GM18867 (cell line): ENCODE data around the gene FNIP2.
"Not testable (repeated sequence)": the region's sequence is repeated elsewhere in the genome, so short reads cannot be mapped to it uniquely, and the experiment has no call there.

Experiments used
- ATAC-seq: cut with Tn5 transposase; IDR thresholded peaks from one replicate; pipeline ENCODE4 v1.9.1; 2021; ENCODE audit warnings: mild to moderate bottlenecking, moderate library complexity; ENCODE audit not compliant: unreplicated experiment

Gene FNIP2

GRCh38 chr4:158865520-158866177 is 96.8 kb downstream of the FNIP2 start:
- no peak for ATAC-seq

GRCh38 chr4:158869001-158869400 is 100.2 kb downstream of the FNIP2 start:
- no peak for ATAC-seq

GRCh38 chr4:158869761-158870160 is 100.9 kb downstream of the FNIP2 start:
- ATAC-seq = no peak

- ATAC-seq = no peak
Observed at GRCh38 chr4:158870282-158870625, 101.4 kb downstream of the FNIP2 start.

- ATAC-seq = no peak
Observed at GRCh38 chr4:158870626-158871334, 102.0 kb downstream of the FNIP2 start.

GRCh38 chr4:158871335-158871724 is 102.5 kb downstream of the FNIP2 start:
- ATAC-seq = no peak

- ATAC-seq = no peak
Observed at GRCh38 chr4:158873795-158874401, 105.1 kb downstream of the FNIP2 start.

- no peak for ATAC-seq
Observed at GRCh38 chr4:158875026-158875425, 106.2 kb downstream of the FNIP2 start.

- ATAC-seq = no peak
Observed at GRCh38 chr4:158875455-158875854, 106.6 kb downstream of the FNIP2 start.

- no peak for ATAC-seq
Observed at GRCh38 chr4:158877069-158877468, 108.2 kb downstream of the FNIP2 start.

GRCh38 chr4:158882142-158882541 is 113.3 kb downstream of the FNIP2 start:
- not testable (repeated sequence) for ATAC-seq

GRCh38 chr4:158884280-158884679 is 115.5 kb downstream of the FNIP2 start:
- no peak for ATAC-seq

- ATAC-seq = no peak
Observed at GRCh38 chr4:158885564-158885963, 116.7 kb downstream of the FNIP2 start.

GRCh38 chr4:158890294-158890693 is 121.5 kb downstream of the FNIP2 start:
- ATAC-seq = no peak

GRCh38 chr4:158891256-158891655 is 122.4 kb downstream of the FNIP2 start:
- no peak for ATAC-seq

- no peak for ATAC-seq
Observed at GRCh38 chr4:158894826-158895225, 126.0 kb downstream of the FNIP2 start.

GRCh38 chr4:158895797-158896576 is 127.2 kb downstream of the FNIP2 start:
- ATAC-seq = no peak

GRCh38 chr4:158896577-158897238 is 127.9 kb downstream of the FNIP2 start:
- ATAC-seq = not testable (repeated sequence)

- not testable (repeated sequence) for ATAC-seq
Observed at GRCh38 chr4:158900408-158900807, 131.6 kb downstream of the FNIP2 start.

- not testable (repeated sequence) for ATAC-seq
Observed at GRCh38 chr4:158902280-158903078, 133.7 kb downstream of the FNIP2 start.
